Suprapubic skin (tissue), 4 donors: ENCODE results near the gene ATXN7L1.

Experiments
- EP300 ChIP-seq: sonication (generic); formaldehyde crosslinking; IDR thresholded peaks from one replicate; pipeline ENCODE4 v1.6.1; 2017; ENCODE audit warnings: antibody characterized with exemption
- POLR2A ChIP-seq, 2 donors: fragments of 450-650 bp; IDR thresholded peaks; one replicate each; pipeline ENCODE4 v1.6.1; 2017; ENCODE audit warnings: antibody characterized with exemption in 2 of 2, mild to moderate bottlenecking in 2 of 2, moderate library complexity in 2 of 2
- POLR2AphosphoS5 ChIP-seq, 3 donors: sonication (generic); formaldehyde crosslinking; IDR thresholded peaks; one replicate each; pipeline ENCODE4 v1.6.1; 2017; ENCODE audit warnings: antibody characterized with exemption in 3 of 3
- TF ChIP-seq, protein P1 (sequence below), 2 donors: fragments of 200-600 bp in 1 of 2; fragments of 450-650 bp in 1 of 2; sonication (generic) in 1 of 2; IDR thresholded peaks; one replicate each; pipeline ENCODE4 v1.5.1; 2016 to 2019; ENCODE audit warnings: antibody characterized with exemption in 2 of 2, mild to moderate bottlenecking in 1 of 2, moderate library complexity in 1 of 2

- no peak for TF ChIP-seq POLR2A (IDR thresholded peaks at IDR 0.05)
- TF ChIP-seq, protein P1, sequence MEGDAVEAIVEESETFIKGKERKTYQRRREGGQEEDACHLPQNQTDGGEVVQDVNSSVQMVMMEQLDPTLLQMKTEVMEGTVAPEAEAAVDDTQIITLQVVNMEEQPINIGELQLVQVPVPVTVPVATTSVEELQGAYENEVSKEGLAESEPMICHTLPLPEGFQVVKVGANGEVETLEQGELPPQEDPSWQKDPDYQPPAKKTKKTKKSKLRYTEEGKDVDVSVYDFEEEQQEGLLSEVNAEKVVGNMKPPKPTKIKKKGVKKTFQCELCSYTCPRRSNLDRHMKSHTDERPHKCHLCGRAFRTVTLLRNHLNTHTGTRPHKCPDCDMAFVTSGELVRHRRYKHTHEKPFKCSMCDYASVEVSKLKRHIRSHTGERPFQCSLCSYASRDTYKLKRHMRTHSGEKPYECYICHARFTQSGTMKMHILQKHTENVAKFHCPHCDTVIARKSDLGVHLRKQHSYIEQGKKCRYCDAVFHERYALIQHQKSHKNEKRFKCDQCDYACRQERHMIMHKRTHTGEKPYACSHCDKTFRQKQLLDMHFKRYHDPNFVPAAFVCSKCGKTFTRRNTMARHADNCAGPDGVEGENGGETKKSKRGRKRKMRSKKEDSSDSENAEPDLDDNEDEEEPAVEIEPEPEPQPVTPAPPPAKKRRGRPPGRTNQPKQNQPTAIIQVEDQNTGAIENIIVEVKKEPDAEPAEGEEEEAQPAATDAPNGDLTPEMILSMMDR (IDR thresholded peaks at IDR 0.05), result no peak
- TF ChIP-seq EP300, result no peak
- TF ChIP-seq POLR2AphosphoS5 (IDR thresholded peaks at IDR 0.05), result no peak
Measured at GRCh38 chr7:105765846-105766245, 110.6 kb downstream of the ATXN7L1 start.
